Transverse colon (tissue), 4 donors: ENCODE results near the gene RALGPS2.

Source experiments
- CTCF ChIP-seq, 5 experiments: fragments of 200-600 bp in 3 of 5; fragments of 450-650 bp in 2 of 5; sonication (generic) in 3 of 5; IDR thresholded peaks; 1 replicate in 2 of 5; 2 replicates in 3 of 5; pipeline ENCODE4 v1.5.1; 2016 to 2017; ENCODE audit warnings: antibody characterized with exemption in 5 of 5, inconsistent platforms in 3 of 5, mild to moderate bottlenecking in 2 of 5, moderate library complexity in 1 of 5
- EP300 ChIP-seq: sonication (generic); formaldehyde crosslinking; IDR thresholded peaks from one replicate; pipeline ENCODE4 v1.6.1; 2017; ENCODE audit warnings: antibody characterized with exemption, low read depth
- POLR2A ChIP-seq: fragments of 450-650 bp; IDR thresholded peaks from one replicate; pipeline ENCODE4 v1.6.1; 2016; ENCODE audit warnings: antibody characterized with exemption, mild to moderate bottlenecking, moderate library complexity
- POLR2AphosphoS5 ChIP-seq, 3 donors: sonication (generic); formaldehyde crosslinking; IDR thresholded peaks; one replicate each; pipeline ENCODE4 v1.6.1; 2016; ENCODE audit warnings: antibody characterized with exemption in 3 of 3

GRCh38 chr1:178724728-178725465 lies at the start of gene RALGPS2:
- TF ChIP-seq POLR2AphosphoS5 (IDR thresholded peaks at IDR 0.05) (peak; percentile 75 to 90 (median 90)), POLR2A (peak; percentile 53), EP300 (no peak), CTCF (IDR thresholded peaks at IDR 0.05) (no peak)
